ENCODE results near the gene DGLUCY. TPM values are rescaled to one million over a fixed set of nuclear protein-coding genes. Genes with fewer than 3 reads are reported as not detected.

The DGLUCY gene
- total RNA-seq, 1 donor from 2014 or later, result 15.6 TPM

DNA sequence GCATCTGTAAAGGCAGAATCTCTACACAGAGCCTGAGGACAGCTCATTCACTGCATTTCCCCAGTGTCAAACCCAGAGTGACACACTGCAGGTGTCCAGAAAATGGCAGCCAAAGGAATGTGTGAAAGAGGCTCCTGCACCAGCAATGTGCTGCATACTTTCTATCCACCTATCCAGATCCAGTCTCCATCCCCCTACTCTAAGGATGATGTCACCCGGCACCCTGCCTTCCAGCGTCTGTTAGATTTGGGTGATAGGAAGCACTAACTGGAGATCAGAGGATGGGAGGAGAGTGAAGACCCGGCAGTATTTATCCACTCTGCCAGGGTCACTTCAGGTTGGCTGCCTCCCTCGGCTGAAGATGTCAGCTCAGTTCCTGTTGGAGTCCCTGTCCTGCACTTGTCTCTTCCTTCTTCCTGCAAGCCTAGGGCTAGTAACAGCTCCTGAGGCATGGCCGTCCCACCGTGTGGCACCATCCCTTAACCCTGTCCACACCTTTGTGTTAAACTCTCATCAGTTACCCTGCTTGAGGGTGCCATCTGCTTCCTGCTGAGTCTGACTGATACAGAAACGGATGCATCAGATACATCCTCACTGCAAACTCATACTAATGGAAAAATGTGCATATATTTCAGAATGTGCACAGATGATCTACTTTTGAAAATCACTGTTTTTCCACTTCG, 143.6 kb downstream of the DGLUCY start:
- H3K9me3 Mint-ChIP-seq, result no peaks in the 10 kb centered on the region
- no peaks in the 10 kb centered on the region for H3K36me3 Mint-ChIP-seq (ENCODE audit: low read depth)
- no peak overlapping the region for H3K27ac Mint-ChIP-seq (ENCODE audit: unreplicated experiment)
- TF ChIP-seq, protein P1, sequence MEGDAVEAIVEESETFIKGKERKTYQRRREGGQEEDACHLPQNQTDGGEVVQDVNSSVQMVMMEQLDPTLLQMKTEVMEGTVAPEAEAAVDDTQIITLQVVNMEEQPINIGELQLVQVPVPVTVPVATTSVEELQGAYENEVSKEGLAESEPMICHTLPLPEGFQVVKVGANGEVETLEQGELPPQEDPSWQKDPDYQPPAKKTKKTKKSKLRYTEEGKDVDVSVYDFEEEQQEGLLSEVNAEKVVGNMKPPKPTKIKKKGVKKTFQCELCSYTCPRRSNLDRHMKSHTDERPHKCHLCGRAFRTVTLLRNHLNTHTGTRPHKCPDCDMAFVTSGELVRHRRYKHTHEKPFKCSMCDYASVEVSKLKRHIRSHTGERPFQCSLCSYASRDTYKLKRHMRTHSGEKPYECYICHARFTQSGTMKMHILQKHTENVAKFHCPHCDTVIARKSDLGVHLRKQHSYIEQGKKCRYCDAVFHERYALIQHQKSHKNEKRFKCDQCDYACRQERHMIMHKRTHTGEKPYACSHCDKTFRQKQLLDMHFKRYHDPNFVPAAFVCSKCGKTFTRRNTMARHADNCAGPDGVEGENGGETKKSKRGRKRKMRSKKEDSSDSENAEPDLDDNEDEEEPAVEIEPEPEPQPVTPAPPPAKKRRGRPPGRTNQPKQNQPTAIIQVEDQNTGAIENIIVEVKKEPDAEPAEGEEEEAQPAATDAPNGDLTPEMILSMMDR (conservative IDR thresholded peaks at IDR 0.05), result no peak
- peaks cover 5% of the 10 kb centered on the region for H3K4me1 Mint-ChIP-seq
- DNase-seq (ENCODE audit: low read depth, low spot score), result no peak
- peaks cover 48% of the 10 kb centered on the region for H3K27me3 Mint-ChIP-seq (ENCODE audit: low read depth)
- H3K4me3 Mint-ChIP-seq, result no peak overlapping the region

DNA sequence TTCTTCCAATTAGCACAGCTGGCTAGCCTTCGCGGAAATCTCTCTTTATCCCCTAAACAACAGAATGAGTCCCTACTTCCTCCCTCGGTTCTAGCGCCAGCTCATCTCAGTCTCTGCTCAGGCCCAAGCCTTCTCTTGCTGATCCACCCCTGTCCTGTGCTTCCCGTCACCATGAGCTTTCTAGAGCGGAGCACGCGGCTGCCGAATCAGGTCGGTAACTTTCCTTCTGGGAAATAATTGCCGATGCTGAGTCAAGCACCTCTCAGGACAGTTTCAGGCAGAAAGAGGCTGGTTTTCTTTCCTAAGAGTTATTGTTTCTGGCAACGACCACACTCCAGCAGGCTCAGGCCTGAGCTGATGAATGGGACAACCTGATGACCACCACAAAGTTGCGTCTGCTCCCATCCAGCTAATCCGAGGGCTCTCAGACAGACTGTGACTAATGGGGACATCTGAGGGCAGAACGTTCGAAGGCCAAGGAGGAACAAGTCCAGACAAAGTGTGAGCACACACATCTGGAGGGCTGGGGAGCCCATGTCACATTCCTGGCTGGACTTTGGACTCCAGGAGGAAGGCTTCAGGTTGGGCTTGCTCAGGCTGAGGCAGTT, 144.2 kb downstream of the DGLUCY start:
- DNase-seq (ENCODE audit: low read depth, low spot score), result no peak
- TF ChIP-seq, protein P1 (conservative IDR thresholded peaks at IDR 0.05), result no peak
- H3K27ac Mint-ChIP-seq (ENCODE audit: unreplicated experiment), result no peak overlapping the region

DNA sequence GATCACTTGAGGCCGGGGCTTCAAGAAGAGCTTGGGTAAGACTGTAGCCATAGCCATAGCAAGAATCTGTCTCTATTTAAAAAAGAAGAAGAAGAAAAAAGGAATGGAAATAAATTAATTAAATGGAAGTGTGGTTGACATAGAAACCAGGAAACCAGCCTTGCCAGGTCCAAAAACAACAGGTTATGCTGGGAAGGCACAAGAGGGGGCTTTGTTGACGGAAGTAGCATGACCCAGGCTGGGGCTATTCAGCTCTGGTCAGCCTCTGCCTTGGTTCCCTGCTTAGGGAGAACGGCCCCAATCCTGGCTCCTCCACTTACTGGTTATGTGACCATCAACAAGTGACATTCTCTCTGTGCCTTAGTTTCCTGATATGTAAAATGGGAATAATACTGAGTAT, 145.0 kb downstream of the DGLUCY start:
- TF ChIP-seq, protein P1 (conservative IDR thresholded peaks at IDR 0.05), result no peak
- Mint-ChIP-seq H3K9me3 (no peaks in the 10 kb centered on the region), H3K36me3 (ENCODE audit: low read depth) (no peaks in the 10 kb centered on the region), H3K4me1 (peaks cover 6% of the 10 kb centered on the region), H3K27ac (ENCODE audit: unreplicated experiment) (no peak overlapping the region), H3K27me3 (ENCODE audit: low read depth) (peaks cover 56% of the 10 kb centered on the region), H3K4me3 (no peak overlapping the region)
- no peak for DNase-seq (ENCODE audit: low read depth, low spot score)

More for the DNA sequence above, 144.2 kb downstream of the DGLUCY start:
- H3K4me1 Mint-ChIP-seq, result peaks cover 5% of the 10 kb centered on the region
- no peaks in the 10 kb centered on the region for H3K9me3 Mint-ChIP-seq
- H3K4me3 Mint-ChIP-seq, result peak overlapping the region; percentile 6
- H3K36me3 Mint-ChIP-seq (ENCODE audit: low read depth), result no peaks in the 10 kb centered on the region
- peaks cover 51% of the 10 kb centered on the region for H3K27me3 Mint-ChIP-seq (ENCODE audit: low read depth)

DNA sequence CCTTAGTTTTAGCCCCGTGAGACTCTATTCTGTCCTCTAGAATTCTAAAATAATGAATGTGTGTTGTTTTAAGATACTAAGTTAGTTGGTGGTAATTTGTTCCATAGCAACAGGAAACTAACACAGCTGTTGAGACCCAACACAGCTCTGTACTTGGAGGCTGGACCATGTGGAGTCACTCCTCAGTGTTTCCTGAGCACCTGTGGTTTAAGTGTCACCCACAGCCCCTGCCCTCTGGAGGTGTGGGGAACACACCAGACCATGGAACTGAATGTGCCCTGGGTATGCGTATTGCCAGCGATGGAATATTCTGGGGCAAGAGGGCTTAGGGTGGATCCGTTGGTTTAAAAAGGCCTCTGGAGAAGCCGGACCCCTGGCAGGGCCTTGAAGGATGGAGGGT, 147.2 kb downstream of the DGLUCY start:
- H3K9me3 Mint-ChIP-seq, result no peaks in the 10 kb centered on the region
- no peak for DNase-seq (ENCODE audit: low read depth, low spot score)
- no peak overlapping the region for H3K27ac Mint-ChIP-seq (ENCODE audit: unreplicated experiment)
- H3K4me1 Mint-ChIP-seq, result peaks cover 7% of the 10 kb centered on the region
- TF ChIP-seq, protein P1 (conservative IDR thresholded peaks at IDR 0.05), result no peak
- peaks cover 60% of the 10 kb centered on the region for H3K27me3 Mint-ChIP-seq (ENCODE audit: low read depth)
- H3K4me3 Mint-ChIP-seq, result no peak overlapping the region
- H3K36me3 Mint-ChIP-seq (ENCODE audit: low read depth), result no peaks in the 10 kb centered on the region

DNA sequence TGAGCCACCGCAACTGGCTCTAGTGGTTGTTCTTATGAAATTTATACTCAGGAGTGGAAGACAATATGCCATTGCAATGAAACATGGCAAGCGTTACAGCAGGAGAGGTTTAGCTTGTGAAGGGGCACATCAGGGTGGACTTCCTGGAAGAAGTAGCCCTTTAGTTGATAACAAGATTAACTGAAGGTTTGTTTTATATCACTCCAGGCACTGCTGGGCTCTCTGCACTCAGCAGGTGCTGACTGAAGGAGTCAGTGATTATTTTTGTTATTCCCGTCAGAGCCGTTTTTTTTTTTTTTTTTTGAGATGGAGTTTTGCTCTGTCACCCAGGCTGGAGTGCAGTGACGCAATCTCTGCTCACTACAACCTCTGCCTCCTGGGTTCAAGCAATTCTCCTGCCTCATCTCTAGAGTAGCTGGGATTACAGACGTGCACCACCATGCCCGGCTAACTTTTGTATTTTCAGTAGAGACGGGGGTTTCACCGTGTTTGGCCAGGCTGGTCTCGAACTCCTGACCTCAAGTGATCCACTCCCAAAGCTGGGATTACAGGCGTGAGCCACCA, 148.2 kb downstream of the DGLUCY start:
- TF ChIP-seq, protein P1 (conservative IDR thresholded peaks at IDR 0.05), result no peak
- Mint-ChIP-seq H3K36me3 (ENCODE audit: low read depth) (no peaks in the 10 kb centered on the region), H3K27me3 (ENCODE audit: low read depth) (peaks cover 55% of the 10 kb centered on the region), H3K27ac (ENCODE audit: unreplicated experiment) (no peak overlapping the region), H3K9me3 (no peaks in the 10 kb centered on the region), H3K4me3 (no peak overlapping the region), H3K4me1 (peaks cover 7% of the 10 kb centered on the region)
- DNase-seq (ENCODE audit: low read depth, low spot score), result no peak
